Right lobe of liver (tissue), 4 donors: ENCODE measurements around the gene RELT.

Experiments
- CTCF ChIP-seq, 4 donors: fragments of 200-600 bp in 3 of 4; fragments of 450-650 bp in 1 of 4; IDR thresholded peaks; one replicate each; pipeline versions ENCODE4 v1.5.1 to v1.8.0; 2016 to 2022; ENCODE audit warnings: antibody characterized with exemption in 4 of 4, mild to moderate bottlenecking in 2 of 4
- POLR2A ChIP-seq: fragments of 450-650 bp; IDR thresholded peaks from one replicate; pipeline ENCODE4 v1.6.1; 2017; ENCODE audit warnings: antibody characterized with exemption, mild to moderate bottlenecking
- donor health status: DM: no; HTN: no; CAD: no.
- donor health status: DM: no; HTN: no; CAD: no.
- donor health status: DM: no; HTN: yes; CAD: no.

- TF ChIP-seq POLR2A (peak; percentile 18), CTCF (IDR thresholded peaks at IDR 0.05) (no peak)
Observed at GRCh38 chr11:73376803-73377629, 817 bp downstream of the RELT start.
